T-helper 2 cell treated with Interferon-gamma antibody and Interleukin-4, amounts not matched to agents 5 μg/mL and 100 μg/mL, for 36 hours (primary cell): ENCODE data around the gene WRAP73.

ENCODE experiments used
- DNase-seq: peaks from one replicate; pipeline ENCODE4 v3.0.0; 2021; ENCODE audit warnings: low spot score
- H3K27ac Mint-ChIP-seq: one replicate; pipeline ENCODE4 v1.8.0; 2021; ENCODE audit warnings: mild to moderate bottlenecking, mixed read lengths
- H3K27me3 Mint-ChIP-seq: one replicate; pipeline ENCODE4 v1.8.0; 2021; ENCODE audit warnings: low read depth, mixed read lengths
- H3K36me3 Mint-ChIP-seq: one replicate; pipeline ENCODE4 v1.8.0; 2021; ENCODE audit warnings: low read depth, mixed read lengths
- H3K4me1 Mint-ChIP-seq: one replicate; pipeline ENCODE4 v1.8.0; 2021; ENCODE audit warnings: low read depth, mixed read lengths
- H3K4me3 Mint-ChIP-seq: one replicate; pipeline ENCODE4 v1.8.0; 2022; ENCODE audit warnings: mild to moderate bottlenecking, moderate library complexity, mixed read lengths
- H3K9me3 Mint-ChIP-seq: one replicate; pipeline ENCODE4 v1.8.0; 2021; ENCODE audit warnings: mixed read lengths

The WRAP73 gene

DNA sequence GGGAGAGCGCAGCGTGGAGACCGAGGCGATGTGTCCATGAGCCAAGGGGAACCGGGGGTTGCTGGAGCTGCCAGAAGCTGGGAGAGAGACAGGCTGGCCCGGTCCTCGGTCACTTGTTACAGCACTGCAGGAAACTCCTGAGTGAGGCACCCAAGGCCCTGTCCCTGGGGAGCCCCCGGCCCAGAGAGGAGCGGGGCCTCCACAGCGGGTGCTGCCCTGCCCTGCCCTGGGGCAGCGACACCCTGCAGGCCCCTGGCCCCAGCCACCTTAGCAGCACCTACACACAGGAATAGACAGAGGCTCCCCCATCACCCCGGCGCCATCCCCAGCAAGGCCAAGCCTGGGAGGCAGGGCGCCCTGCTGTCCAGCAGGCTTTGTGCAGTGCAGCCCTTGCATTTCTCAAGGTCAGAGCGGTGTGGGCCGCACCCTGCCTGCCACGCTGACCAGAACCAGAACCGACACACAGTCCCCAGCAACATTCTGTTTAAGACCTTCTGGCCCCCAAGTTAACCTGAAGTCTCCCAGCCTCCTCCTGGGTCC is 32.0 kb downstream of the WRAP73 start:
- Mint-ChIP-seq H3K27me3 (peaks cover 15% of the 10 kb centered on the region), H3K4me1 (peaks cover 7% of the 10 kb centered on the region), H3K27ac (no peak overlapping the region), H3K36me3 (no peaks in the 10 kb centered on the region), H3K9me3 (no peaks in the 10 kb centered on the region), H3K4me3 (no peak overlapping the region)
- no peak for DNase-seq

DNA sequence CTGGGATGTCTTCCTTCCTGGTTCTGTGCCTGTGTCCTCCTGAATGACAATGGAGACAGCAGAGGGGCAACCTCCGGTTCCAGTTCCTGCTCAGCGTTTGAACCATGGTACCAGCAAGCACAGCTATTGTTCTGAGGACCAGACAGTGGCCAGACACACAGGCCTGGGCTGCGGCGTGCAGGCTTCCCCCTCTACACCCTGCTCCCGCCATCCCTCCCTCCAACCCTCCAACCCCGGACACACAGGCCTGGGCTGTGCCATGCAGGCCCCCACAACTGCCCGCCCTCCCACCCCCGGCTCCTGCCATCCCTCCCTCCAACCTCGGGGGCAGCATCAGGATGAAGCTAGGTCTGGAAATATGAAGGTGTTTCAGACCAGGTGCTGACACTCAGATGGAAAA is 33.0 kb downstream of the WRAP73 start:
- peaks cover 18% of the 10 kb centered on the region for H3K27me3 Mint-ChIP-seq
- H3K4me3 Mint-ChIP-seq, result no peak overlapping the region
- H3K9me3 Mint-ChIP-seq, result no peaks in the 10 kb centered on the region
- DNase-seq, result no peak
- peaks cover 5% of the 10 kb centered on the region for H3K4me1 Mint-ChIP-seq
- no peaks in the 10 kb centered on the region for H3K36me3 Mint-ChIP-seq
- H3K27ac Mint-ChIP-seq, result no peak overlapping the region

DNA sequence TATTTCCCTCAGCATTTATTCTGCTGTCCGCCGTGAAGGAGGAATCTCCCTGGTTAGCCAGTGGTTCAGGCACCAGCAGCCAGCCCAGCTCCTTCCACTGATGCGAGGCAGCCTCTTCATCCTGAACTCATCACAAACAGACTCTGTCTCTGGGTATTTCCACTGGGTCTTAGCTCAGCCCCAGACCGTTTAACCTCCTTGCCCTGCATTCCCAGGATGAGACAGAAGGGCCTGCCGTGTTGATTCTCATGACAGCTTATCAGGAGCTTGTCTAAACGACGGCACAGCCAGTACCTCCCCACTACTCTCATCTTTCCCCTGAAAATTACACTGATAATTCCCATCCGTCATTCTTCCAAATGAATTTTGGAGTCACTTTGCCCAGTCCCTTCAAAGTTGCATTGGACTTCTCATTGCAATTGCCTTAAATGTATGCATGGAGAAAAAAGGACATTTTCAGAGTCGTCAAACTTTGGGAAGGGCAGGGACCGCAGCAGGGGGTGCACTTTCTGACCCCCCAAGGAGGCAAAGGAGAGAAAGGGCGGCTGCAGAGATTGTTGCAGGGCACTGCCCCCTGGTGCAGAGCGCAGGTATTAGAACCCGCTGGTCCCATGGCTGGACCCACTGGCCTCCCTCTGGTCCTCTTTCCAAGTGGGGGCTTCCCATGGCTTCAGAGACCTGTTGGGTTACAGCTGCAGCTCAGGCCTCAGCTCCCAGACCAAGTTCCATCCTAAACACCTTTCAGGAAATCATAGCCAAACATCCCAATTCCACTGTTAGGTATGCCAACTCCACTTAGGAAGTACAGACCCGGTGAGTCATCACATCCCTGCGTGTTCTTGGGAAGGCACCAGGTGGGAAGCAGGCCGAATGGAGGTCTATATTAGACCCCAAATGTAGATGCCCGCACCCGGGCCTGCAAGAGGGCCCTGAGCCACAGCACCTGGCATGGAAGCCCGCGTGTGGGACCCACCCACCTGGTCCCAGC is 34.9 kb downstream of the WRAP73 start:
- Mint-ChIP-seq H3K27ac (no peak overlapping the region), H3K4me3 (no peak overlapping the region), H3K4me1 (peaks cover 3% of the 10 kb centered on the region), H3K9me3 (no peaks in the 10 kb centered on the region), H3K27me3 (peaks cover 26% of the 10 kb centered on the region), H3K36me3 (no peaks in the 10 kb centered on the region)
- DNase-seq, result no peak

DNA sequence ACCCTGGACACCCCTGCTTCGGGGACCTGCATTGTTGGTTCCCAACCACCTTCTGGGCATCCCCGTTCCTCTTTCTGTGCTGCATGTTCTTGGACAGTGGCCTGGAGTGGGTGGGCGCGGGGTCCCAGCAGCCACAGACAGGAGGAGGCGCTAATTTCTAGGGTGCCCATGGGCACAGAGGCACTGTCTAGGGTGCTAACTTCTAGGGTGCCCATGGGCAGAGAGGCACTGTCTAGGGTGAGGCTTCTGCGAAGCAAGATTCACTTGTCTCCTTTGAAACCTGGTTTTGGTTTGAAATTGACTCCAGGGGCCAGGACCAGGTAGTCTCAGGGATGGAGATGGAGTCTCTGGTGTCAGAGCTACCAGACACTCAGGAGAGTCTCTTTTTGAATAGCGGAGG is 37.8 kb downstream of the WRAP73 start:
- Mint-ChIP-seq H3K4me1 (no peaks in the 10 kb centered on the region), H3K27me3 (peaks cover 28% of the 10 kb centered on the region), H3K27ac (no peak overlapping the region), H3K36me3 (no peaks in the 10 kb centered on the region), H3K4me3 (peak overlapping the region; percentile 32), H3K9me3 (no peaks in the 10 kb centered on the region)
- no peak for DNase-seq

DNA sequence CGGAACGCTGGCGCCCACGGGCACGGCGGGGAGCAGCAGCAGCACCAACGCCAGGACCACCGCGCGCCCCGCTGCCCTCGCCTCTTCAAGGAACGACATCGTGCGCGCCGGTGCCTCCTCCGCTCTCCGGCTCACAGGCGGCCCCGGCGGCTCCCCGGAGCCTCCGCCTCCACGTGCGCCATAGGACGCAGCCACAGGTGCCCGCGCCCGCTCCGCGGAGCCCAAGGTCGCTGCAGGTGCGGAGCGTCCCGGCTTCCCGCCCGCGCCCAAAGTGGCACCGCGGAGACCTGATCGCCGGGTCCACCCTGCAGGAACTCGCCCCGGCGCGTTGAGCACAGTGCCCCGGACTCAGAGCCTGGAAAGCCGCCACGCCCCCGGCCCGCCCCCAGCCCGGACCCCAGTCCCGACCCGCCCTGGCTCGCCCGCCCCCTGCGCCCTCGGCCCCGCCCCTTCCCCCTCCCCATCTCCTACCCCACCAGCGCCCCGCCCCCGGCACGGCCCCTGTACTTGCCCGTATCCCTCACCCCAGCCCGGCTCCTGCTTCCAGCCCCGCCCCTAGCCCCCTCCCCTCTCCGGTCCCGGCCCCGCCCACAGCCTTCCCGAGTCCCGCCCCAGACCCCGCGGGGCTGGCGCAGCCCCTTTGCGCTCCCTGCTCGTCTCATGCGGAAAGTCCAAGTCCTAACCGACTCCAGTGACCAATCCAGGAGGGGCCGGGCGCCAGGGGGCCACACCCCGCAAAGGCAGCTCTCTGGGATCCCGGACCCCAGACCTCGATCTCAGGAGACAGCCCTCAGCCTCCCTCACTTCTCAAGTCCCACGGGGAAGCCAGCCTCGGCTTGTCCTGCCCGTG is 38.5 kb downstream of the WRAP73 start, which contains the start of gene MEGF6:
Gene MEGF6, minus strand, starts transcription at position 339 of the 850 bp plus-strand sequence. Its CDS starts 240 bp downstream, at position 99.
- Mint-ChIP-seq H3K36me3 (no peaks in the 10 kb centered on the region), H3K9me3 (no peaks in the 10 kb centered on the region), H3K27me3 (peaks cover 28% of the 10 kb centered on the region), H3K27ac (no peak within 1 kb of the TSS), H3K4me3 (peak within 1 kb of the TSS; percentile 32), H3K4me1 (no peaks in the 10 kb centered on the region)
- DNase-seq, result no peak

DNA sequence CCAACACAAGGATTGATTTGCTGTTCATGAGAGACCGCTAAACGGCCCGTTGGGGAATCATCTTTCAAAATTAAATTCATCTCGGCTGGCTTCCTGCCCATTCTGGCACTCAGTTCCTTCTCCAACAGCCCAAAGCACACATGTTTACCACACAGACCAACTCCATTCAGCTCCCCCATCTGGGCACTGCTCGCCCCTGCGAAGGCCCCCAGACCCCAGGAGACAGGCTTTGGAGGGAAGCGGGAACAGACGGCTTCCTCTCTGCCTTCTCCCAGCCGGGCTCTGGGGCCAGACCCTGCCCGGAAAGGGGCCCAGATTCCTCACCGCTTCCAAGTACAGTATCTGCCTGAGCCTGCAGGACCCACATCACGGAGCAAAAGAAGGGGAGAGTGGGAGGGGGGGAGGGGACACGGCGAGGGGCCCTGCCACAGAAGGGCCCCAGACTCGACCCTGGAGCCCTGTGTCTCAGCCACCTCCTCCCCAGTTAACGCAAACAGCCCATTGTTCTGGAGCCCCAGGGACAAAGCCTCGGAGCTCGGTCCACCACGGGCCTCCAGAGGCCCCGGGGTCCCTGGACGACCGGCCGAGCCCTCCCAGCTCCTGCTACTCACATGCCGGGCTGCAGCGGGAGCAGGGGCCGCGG is 39.3 kb downstream of the WRAP73 start:
- H3K4me1 Mint-ChIP-seq, result no peaks in the 10 kb centered on the region
- H3K27me3 Mint-ChIP-seq, result peaks cover 28% of the 10 kb centered on the region
- H3K4me3 Mint-ChIP-seq, result no peak overlapping the region
- H3K36me3 Mint-ChIP-seq, result no peaks in the 10 kb centered on the region
- no peak overlapping the region for H3K27ac Mint-ChIP-seq
- no peak for DNase-seq
- no peaks in the 10 kb centered on the region for H3K9me3 Mint-ChIP-seq

DNA sequence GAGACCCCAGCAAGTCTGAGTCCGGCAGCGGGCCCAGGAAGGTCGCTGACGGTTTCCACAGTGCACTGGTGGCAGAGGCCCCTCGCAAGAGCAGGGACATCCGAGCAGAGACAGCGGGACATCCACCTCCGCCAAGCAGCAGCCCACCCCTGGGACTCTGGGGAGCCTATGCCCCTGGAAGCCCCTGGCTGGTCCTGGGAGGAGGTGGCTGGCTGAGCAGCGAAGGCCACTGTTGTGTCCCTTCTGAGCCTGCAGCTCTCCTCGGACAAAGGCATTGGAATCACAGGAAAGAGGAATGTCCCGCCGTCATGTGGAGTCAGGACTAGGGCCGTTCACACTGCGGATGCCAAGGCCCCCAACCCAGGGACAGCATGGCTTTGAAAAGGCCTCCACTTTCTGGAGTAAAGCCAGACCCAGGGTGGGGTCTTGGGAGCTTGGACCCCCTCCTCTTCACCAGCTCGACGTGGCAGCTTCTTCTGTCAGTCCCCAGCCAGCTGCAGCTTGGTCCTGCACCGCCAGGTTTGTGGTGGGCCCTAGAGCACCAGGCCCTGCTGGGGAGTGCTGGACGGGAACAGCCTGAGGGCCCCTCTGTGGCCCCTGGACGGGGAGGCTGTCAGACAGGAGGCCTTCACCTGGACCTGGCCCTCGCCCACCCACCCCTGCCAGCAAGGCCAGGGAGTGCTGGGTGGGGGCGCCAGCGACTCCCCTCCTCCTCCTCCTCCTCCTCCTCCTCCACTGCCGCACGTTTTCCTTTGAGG is 40.0 kb downstream of the WRAP73 start:
- H3K27me3 Mint-ChIP-seq, result peaks cover 27% of the 10 kb centered on the region
- no peak overlapping the region for H3K27ac Mint-ChIP-seq
- H3K4me3 Mint-ChIP-seq, result no peak overlapping the region
- H3K4me1 Mint-ChIP-seq, result no peaks in the 10 kb centered on the region
- DNase-seq, result no peak
- no peaks in the 10 kb centered on the region for H3K36me3 Mint-ChIP-seq
- H3K9me3 Mint-ChIP-seq, result no peaks in the 10 kb centered on the region

DNA sequence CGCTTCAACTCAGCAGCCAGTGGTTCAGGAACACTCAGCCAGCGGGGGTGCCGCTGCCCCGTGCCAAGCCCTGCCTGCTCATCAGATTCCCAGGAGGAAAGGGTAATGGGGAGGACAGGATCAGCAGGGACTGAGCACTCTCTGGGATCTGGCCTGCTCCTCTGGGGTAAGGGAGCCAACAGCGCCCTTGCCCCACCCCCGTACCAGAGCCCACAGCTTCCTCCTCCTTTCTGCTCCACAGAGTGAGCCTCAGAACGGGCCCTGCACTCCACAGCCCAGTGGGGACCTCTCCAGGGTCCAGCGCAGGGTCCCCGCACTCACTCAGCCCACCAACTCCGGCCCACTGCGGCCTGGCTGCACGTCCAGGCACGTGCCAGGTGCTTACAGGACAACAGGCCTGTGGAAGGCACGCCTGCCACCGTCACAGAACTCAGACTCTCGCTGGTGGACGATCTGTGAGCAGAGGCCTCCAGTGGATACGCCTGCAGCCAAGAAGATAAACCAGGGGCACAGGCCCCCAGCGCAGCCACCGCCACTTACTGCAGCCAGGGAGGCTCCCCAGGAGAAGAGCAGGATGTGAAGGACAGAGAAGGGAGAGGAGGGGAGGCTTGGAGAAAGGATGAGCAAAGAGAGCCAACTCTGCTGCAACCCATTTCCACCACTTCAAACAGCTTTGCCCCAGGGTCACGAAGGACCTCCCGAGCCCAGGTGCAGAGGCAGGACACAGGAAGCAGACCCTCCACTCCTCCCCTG is 40.7 kb downstream of the WRAP73 start:
- Mint-ChIP-seq H3K27ac (no peak overlapping the region), H3K36me3 (no peaks in the 10 kb centered on the region), H3K4me1 (no peaks in the 10 kb centered on the region), H3K9me3 (no peaks in the 10 kb centered on the region), H3K4me3 (no peak overlapping the region), H3K27me3 (peaks cover 21% of the 10 kb centered on the region)
- DNase-seq, result no peak

DNA sequence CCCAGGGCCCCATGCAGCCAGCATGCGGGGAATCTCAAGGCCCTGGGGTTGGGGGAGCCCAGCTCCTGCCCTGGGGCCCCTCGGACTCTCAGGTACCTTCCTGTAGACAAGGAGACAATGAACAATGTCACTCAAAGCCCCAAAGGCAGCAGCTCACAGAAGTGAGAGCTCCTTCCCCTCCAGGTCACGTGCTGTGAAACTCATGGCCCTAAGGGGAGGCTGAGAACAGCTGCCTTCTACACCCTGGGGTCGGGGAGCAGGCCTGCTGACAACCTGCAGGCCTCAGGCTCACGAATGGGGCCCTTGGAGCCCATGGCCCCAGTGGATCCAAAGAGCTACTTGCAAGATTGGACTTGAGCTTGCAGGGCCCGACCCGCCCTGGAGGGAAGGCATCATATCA is 41.7 kb downstream of the WRAP73 start:
- Mint-ChIP-seq H3K4me3 (no peak overlapping the region), H3K4me1 (no peaks in the 10 kb centered on the region), H3K27me3 (peaks cover 16% of the 10 kb centered on the region), H3K27ac (no peak overlapping the region), H3K36me3 (no peaks in the 10 kb centered on the region), H3K9me3 (no peaks in the 10 kb centered on the region)
- no peak for DNase-seq

DNA sequence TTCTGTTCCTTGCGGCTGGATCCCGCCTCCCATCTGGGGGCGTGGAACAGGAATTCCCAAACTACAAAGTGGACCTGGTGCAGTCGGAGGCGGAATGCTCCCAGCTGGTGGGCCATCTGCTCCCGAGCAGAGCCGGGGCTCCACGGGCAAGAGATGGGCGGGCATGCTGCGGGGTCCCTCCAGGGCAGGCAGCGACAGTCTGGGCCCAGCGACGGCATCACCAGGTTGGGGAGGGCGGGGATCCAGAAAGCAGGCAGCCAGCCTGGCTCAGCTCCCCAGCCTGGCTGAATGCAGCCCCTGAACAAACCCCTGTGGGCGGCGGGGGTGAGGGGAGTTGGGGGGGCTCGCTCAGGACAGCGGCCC is 42.2 kb downstream of the WRAP73 start:
- Mint-ChIP-seq H3K4me3 (no peak overlapping the region), H3K9me3 (no peaks in the 10 kb centered on the region), H3K4me1 (no peaks in the 10 kb centered on the region), H3K36me3 (no peaks in the 10 kb centered on the region), H3K27me3 (peaks cover 16% of the 10 kb centered on the region), H3K27ac (no peak overlapping the region)
- DNase-seq, result no peak

DNA sequence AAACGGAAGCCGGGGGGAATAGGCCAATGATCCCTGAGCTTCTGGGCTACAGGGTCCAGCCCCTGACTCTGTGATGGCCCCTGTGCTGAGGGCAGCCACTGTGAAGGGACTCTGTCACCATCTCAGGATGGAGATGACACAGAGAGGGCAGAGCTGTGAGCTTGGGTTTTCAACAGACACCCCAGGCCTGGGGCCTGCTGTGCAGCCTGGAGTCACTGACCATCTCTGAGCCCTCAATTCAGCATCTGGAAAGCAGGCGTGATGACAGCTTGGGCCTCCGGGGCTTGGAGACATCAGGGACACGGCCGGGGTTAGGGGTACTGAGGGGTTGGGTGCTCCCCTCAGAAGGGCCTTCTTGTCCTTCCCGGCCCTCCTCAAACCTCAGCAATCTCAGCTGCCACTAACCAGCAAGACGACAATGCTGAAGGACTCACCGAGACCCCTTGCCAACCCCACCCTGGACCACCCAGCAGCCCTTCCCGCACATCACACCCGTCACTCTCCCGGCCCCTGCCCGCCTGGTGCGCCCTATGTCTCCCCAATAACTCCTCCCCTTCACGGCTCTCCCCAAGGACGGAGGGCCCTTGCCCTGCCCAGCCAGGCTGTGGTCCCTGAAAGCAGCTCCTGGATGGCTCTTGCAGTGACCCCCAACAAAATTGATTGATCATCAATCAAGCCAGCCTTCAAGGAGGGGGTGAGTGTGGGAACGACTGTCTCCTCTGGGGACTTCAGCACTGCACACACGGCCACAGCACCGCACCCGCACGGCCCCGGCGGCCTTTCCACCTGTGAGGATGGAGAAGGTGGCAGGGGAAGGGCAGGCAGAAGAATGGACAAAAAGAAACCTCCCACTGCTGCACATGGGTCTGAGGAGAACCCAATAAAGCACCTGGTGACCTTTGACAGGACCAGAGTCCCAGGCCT is 42.9 kb downstream of the WRAP73 start:
- H3K36me3 Mint-ChIP-seq, result no peaks in the 10 kb centered on the region
- no peaks in the 10 kb centered on the region for H3K9me3 Mint-ChIP-seq
- peaks cover 12% of the 10 kb centered on the region for H3K27me3 Mint-ChIP-seq
- no peak overlapping the region for H3K27ac Mint-ChIP-seq
- H3K4me1 Mint-ChIP-seq, result no peaks in the 10 kb centered on the region
- no peak overlapping the region for H3K4me3 Mint-ChIP-seq
- no peak for DNase-seq
